Diencephalon (tissue), 1 donor: ENCODE results near the gene SLCO2A1. TPM values are rescaled to one million over a fixed set of nuclear protein-coding genes. Genes with fewer than 3 reads are reported as not detected.

Experiments
- total RNA-seq: library from RNA; depleted of rRNA; stranded (reverse); fragments of >200 nt; gene quantifications from one replicate; pipeline ENCODE4 v1.2.3, GENCODE V29; 2014

Gene SLCO2A1
- total RNA-seq: 0.69 TPM

GRCh38 chr3:134029734-134030378 is at the start of gene SLCO2A1:
TSS of gene SLCO2A1 (minus strand) at chr3:134029925. CDS start at chr3:134029802, 123 bp downstream.

GRCh38 chr3:133895208-133896001 is 134.3 kb downstream of the SLCO2A1 start, which contains the start of gene RAB6B:
TSS of gene RAB6B (minus strand) at chr3:133895882. CDS start at chr3:133895466, 416 bp downstream.

Other genes with a start within 250 kb of the SLCO2A1 start
- 45.9 TPM for gene SRPRB, start 224.1 kb downstream of the SLCO2A1 start, total RNA-seq
- 160 TPM for gene RAB6B, start 134.0 kb downstream of the SLCO2A1 start, total RNA-seq
- 86.3 TPM for gene RYK, start 220.9 kb upstream of the SLCO2A1 start, total RNA-seq